TTC549 (cell line): ENCODE data around the gene NKAIN4.

Experiments
- FAIRE-seq: peaks from 2 replicates; lab custom pipeline; 2012; peaks lifted over from hg19 to GRCh38; lab: Jason Lieb, UNC

The NKAIN4 gene

DNA sequence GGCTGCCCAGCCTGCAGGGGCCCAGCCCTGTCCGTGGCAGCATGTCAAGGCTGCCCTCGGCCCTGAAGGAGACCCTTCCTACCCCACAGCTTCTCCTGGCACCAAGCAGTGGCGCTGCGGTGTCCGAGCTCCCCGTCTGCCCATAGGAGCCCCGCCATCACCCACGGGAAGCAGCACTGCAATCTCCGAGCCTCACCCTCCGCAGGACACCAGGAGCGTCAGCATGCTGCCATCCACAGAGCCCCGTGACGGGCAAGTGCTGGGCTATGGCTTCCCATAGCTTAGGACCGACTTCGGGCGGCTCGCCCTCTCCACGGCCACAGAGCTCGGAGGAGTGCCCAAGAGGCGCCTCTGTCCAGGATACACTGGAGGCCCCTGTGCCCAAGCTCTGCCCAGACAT, 63.4 kb downstream of the NKAIN4 start:
- FAIRE-seq = no peak
